SK-N-SH (cell line): Measurements from ENCODE around the gene NCAM1. TPM values are rescaled to one million over a fixed set of nuclear protein-coding genes. Genes with fewer than 3 reads are reported as not detected.

Source experiments
- CTCF ChIA-PET: fragments of 300-600, 350-600 bp; formaldehyde crosslinking; extraction: SDS; loops from one replicate; lab custom pipeline; 2021; lab: Yijun Ruan, JAX
- POLR2A ChIA-PET: fragments of 350-600 bp; sonication (Branson Sonifier 250); formaldehyde crosslinking; extraction: SDS; loops from one replicate; lab custom pipeline; 2020; ENCODE audit warnings: antibody characterized with exemption, inconsistent platforms; lab: Yijun Ruan, JAX
- DNase-seq: peaks from one replicate; pipeline ENCODE4 v3.0.0; 2012
- H2AFZ ChIP-seq: fragments of 200-600 bp; sonication (generic); 2 replicates; pipeline ENCODE4 v1.8.1; 2016; ENCODE audit warnings: antibody characterized with exemption, mild to moderate bottlenecking, low read depth
- H3F3A ChIP-seq: fragments of 200-600 bp; sonication (generic); replicated peaks from 2 replicates; pipeline ENCODE3; 2016; ENCODE audit warnings: antibody characterized with exemption, mild to moderate bottlenecking; ENCODE audit not compliant: insufficient read depth
- H3K27ac ChIP-seq, 2 experiments: fragments of 200-500 bp in 1 of 2; fragments of 200-600 bp in 1 of 2; sonication (Bioruptor generic) in 1 of 2; sonication (generic), shearing (Covaris generic) in 1 of 2; 2 replicates each; pipeline versions ENCODE4 v1.5.1 to v1.6.1; 2014 to 2016; ENCODE audit warnings: low read depth in 2 of 2, inconsistent platforms in 1 of 2, low read length in 1 of 2, mild to moderate bottlenecking in 1 of 2, mixed read lengths in 1 of 2
- H3K27me3 ChIP-seq: fragments of 200-600 bp; sonication (generic), shearing (Covaris generic); 2 replicates; pipeline ENCODE4 v1.6.1; 2016; ENCODE audit warnings: mixed run types; ENCODE audit not compliant: insufficient read depth
- H3K36me3 ChIP-seq, 2 experiments: fragments of 200-500 bp in 1 of 2; fragments of 200-600 bp in 1 of 2; sonication (Bioruptor generic) in 1 of 2; sonication (generic) in 1 of 2; replicated peaks in 1 of 2; 2 replicates each; pipeline versions ENCODE3 to v1.5.1; 2014 to 2016; ENCODE audit warnings: low read length in 1 of 2, mild to moderate bottlenecking in 1 of 2; ENCODE audit not compliant: insufficient read depth in 2 of 2, control insufficient read depth in 1 of 2
- H3K4me1 ChIP-seq, 2 experiments: fragments of 200-500 bp in 1 of 2; fragments of 200-600 bp in 1 of 2; sonication (Bioruptor generic) in 1 of 2; sonication (generic), shearing (Covaris generic) in 1 of 2; 2 replicates each; pipeline versions ENCODE4 v1.5.1 to v1.6.1; 2014 to 2016; ENCODE audit warnings: low read depth in 1 of 2, low read length in 1 of 2, mixed run types in 1 of 2; ENCODE audit not compliant: insufficient read depth in 2 of 2, control insufficient read depth in 1 of 2
- H3K4me2 ChIP-seq: fragments of 200-600 bp; sonication (generic), shearing (Covaris generic); 2 replicates; pipeline ENCODE4 v1.6.1; 2017; ENCODE audit warnings: mixed run types
- H3K4me3 ChIP-seq, 2 experiments: fragments of 200-500 bp in 1 of 2; fragments of 200-600 bp in 1 of 2; sonication (Bioruptor generic) in 1 of 2; sonication (generic), shearing (Covaris generic) in 1 of 2; 2 replicates each; pipeline versions ENCODE4 v1.5.1 to v1.8.1; 2014 to 2016; ENCODE audit warnings: low read depth in 2 of 2, inconsistent platforms in 1 of 2, low read length in 1 of 2, mild to moderate bottlenecking in 1 of 2, mixed read lengths in 1 of 2, moderate library complexity in 1 of 2
- H3K79me2 ChIP-seq: fragments of 200-600 bp; sonication (generic); 2 replicates; pipeline ENCODE4 v1.8.1; 2017; ENCODE audit warnings: mild to moderate bottlenecking; ENCODE audit not compliant: insufficient read depth
- H3K9ac ChIP-seq: fragments of 200-600 bp; sonication (generic); 2 replicates; pipeline ENCODE4 v1.6.1; 2017; ENCODE audit warnings: mixed run types
- H3K9me2 ChIP-seq: fragments of 200-600 bp; sonication (generic); 2 replicates; pipeline ENCODE4 v1.6.1; 2017; ENCODE audit warnings: mixed run types
- H3K9me3 ChIP-seq: fragments of 200-600 bp; sonication (generic); 2 replicates; pipeline ENCODE4 v1.6.1; 2017; ENCODE audit warnings: mixed run types, mild to moderate bottlenecking, moderate library complexity
- H4K20me1 ChIP-seq: fragments of 200-600 bp; sonication (generic); 2 replicates; pipeline ENCODE4 v1.6.1; 2017; ENCODE audit warnings: mild to moderate bottlenecking, mixed run types; ENCODE audit not compliant: insufficient read depth
- GABPA ChIP-seq: IDR thresholded peaks from 2 replicates; pipeline ENCODE4 v1.4.0; 2012; ENCODE audit warnings: low read depth, mild to moderate bottlenecking
- MEF2A ChIP-seq: IDR thresholded peaks from 2 replicates; pipeline ENCODE4 v1.4.0; 2012; ENCODE audit warnings: low read depth, borderline replicate concordance
- MXI1 ChIP-seq: IDR thresholded peaks from 2 replicates; pipeline ENCODE4 v1.6.1; 2012; ENCODE audit warnings: mild to moderate bottlenecking, low read depth, low read length, improper control_type of control experiment
- NFIC ChIP-seq: IDR thresholded peaks from 2 replicates; pipeline ENCODE4 v1.4.0; 2012; ENCODE audit warnings: borderline replicate concordance
- RAD21 ChIP-seq: IDR thresholded peaks from 2 replicates; pipeline ENCODE4 v1.6.1; 2012; ENCODE audit warnings: mild to moderate bottlenecking, low read length
- RFX5 ChIP-seq: IDR thresholded peaks from 2 replicates; pipeline ENCODE4 v1.6.1; 2012; ENCODE audit warnings: mild to moderate bottlenecking, improper control_type of control experiment, low read length
- RXRA ChIP-seq: IDR thresholded peaks from 2 replicates; pipeline ENCODE4 v1.4.0; 2012; ENCODE audit warnings: low read depth, mild to moderate bottlenecking, borderline replicate concordance
- SIN3A ChIP-seq: IDR thresholded peaks from 2 replicates; pipeline ENCODE4 v1.6.1; 2012; ENCODE audit warnings: low read depth, mild to moderate bottlenecking, low read length, moderate library complexity, borderline replicate concordance
- SMC3 ChIP-seq: IDR thresholded peaks from 2 replicates; pipeline ENCODE4 v1.6.1; 2012; ENCODE audit warnings: low read depth, low read length, improper control_type of control experiment
- WGBS: methylation state at CpG from one replicate; pipeline ENCODE4 v1.1.6; 2017; ENCODE audit warnings: low lambda C conversion rate; 5-methylcytosine and 5-hydroxymethylcytosine counted together
- polyA plus RNA-seq, 3 experiments: library from polyadenylated mRNA; depleted of rRNA; stranded (reverse); fragments of >200 nt; gene quantifications; 2 replicates each; pipeline ENCODE4 v1.2.3, GENCODE V29; 2012
- TF ChIP-seq, protein P1 (sequence below): IDR thresholded peaks from 2 replicates; pipeline ENCODE4 v1.4.0; 2012; ENCODE audit warnings: low read depth, borderline replicate concordance
- TF ChIP-seq, protein P2 (sequence below): fragments of 150-350 bp; IDR thresholded peaks from 2 replicates; pipeline ENCODE4 v1.6.1; 2016; ENCODE audit warnings: mild to moderate bottlenecking, low read depth, low read length
- TF ChIP-seq, protein P3 (sequence below): IDR thresholded peaks from 2 replicates; pipeline ENCODE4 v1.4.0; 2012; ENCODE audit warnings: low read depth, borderline replicate concordance
- TF ChIP-seq, protein P4 (sequence below): fragments of 200-600 bp; sonication (generic); IDR thresholded peaks from 2 replicates; pipeline ENCODE4 v1.6.1; 2017; ENCODE audit warnings: antibody characterized with exemption, mild to moderate bottlenecking, moderate library complexity
- TF ChIP-seq, protein P5 (sequence below): IDR thresholded peaks from 2 replicates; pipeline ENCODE4 v1.4.0; 2012; ENCODE audit warnings: low read depth
- TF ChIP-seq, protein P6 (sequence below): fragments of 150-350 bp; IDR thresholded peaks from 2 replicates; pipeline ENCODE4 v1.6.1; 2017; ENCODE audit warnings: antibody characterized with exemption, low read length, low read depth, borderline replicate concordance

The NCAM1 gene
- polyA plus RNA-seq, 1 of the 3 experiments (the other 2 are of a cell fraction), result 19.4 TPM

DNA sequence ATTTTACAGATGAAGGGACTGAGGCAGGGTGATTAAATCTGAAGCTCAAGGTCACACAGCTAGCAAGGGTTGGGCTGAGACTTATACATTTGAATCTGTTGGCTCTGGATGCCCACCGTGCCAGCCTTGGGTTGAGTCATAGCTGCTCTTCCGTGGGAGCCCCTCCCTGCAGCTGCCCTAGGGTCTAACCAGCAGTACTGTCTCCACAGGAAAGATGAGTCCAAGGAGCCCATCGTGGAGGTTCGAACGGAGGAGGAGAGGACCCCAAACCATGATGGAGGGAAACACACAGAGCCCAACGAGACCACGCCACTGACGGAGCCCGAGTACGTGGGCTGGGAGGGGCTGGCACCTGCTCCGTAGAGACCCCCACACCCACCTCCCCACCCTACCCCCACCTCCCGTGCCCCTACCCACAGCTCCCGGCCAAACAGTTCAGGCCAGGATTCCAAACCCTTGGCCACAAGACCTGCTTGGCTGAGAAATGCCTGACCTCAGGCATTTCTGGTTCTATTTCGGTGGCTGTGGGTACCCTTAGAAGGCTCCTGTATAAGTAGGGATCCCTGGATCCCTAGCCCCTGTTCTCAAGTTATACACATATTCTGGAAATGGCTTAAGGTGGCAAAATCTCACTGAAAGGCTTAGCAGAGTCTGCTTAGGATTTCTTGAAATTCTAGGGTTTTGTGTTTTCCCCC lies 310.5 kb downstream of the NCAM1 start:
- Histone ChIP-seq H3K4me3 (no peak overlapping the region), H3K4me2 (no peak overlapping the region), H3K27ac (no peak overlapping the region), H4K20me1 (no peaks in the 10 kb centered on the region), H3K9me3 (no peaks in the 10 kb centered on the region), H2AFZ (no peak overlapping the region), H3K36me3 (no peaks in the 10 kb centered on the region), H3K9me2 (no peaks in the 10 kb centered on the region), H3K79me2 (no peaks in the 10 kb centered on the region), H3K27me3 (no peaks in the 10 kb centered on the region)
- no peak for DNase-seq
- POLR2A ChIA-PET, result no interaction called here
- TF ChIP-seq, protein P1, sequence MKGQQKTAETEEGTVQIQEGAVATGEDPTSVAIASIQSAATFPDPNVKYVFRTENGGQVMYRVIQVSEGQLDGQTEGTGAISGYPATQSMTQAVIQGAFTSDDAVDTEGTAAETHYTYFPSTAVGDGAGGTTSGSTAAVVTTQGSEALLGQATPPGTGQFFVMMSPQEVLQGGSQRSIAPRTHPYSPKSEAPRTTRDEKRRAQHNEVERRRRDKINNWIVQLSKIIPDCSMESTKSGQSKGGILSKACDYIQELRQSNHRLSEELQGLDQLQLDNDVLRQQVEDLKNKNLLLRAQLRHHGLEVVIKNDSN, result no peak
- TF ChIP-seq, protein P2, sequence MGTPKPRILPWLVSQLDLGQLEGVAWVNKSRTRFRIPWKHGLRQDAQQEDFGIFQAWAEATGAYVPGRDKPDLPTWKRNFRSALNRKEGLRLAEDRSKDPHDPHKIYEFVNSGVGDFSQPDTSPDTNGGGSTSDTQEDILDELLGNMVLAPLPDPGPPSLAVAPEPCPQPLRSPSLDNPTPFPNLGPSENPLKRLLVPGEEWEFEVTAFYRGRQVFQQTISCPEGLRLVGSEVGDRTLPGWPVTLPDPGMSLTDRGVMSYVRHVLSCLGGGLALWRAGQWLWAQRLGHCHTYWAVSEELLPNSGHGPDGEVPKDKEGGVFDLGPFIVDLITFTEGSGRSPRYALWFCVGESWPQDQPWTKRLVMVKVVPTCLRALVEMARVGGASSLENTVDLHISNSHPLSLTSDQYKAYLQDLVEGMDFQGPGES, result no peak
- TF ChIP-seq, protein P3, sequence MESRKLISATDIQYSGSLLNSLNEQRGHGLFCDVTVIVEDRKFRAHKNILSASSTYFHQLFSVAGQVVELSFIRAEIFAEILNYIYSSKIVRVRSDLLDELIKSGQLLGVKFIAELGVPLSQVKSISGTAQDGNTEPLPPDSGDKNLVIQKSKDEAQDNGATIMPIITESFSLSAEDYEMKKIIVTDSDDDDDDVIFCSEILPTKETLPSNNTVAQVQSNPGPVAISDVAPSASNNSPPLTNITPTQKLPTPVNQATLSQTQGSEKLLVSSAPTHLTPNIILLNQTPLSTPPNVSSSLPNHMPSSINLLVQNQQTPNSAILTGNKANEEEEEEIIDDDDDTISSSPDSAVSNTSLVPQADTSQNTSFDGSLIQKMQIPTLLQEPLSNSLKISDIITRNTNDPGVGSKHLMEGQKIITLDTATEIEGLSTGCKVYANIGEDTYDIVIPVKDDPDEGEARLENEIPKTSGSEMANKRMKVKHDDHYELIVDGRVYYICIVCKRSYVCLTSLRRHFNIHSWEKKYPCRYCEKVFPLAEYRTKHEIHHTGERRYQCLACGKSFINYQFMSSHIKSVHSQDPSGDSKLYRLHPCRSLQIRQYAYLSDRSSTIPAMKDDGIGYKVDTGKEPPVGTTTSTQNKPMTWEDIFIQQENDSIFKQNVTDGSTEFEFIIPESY, result no peak
- TF ChIP-seq RAD21 (no peak), NFIC (no peak), MEF2A (no peak), MXI1 (no peak), SMC3 (no peak), RFX5 (no peak), SIN3A (no peak), GABPA (no peak), RXRA (no peak)
- TF ChIP-seq, protein P4, sequence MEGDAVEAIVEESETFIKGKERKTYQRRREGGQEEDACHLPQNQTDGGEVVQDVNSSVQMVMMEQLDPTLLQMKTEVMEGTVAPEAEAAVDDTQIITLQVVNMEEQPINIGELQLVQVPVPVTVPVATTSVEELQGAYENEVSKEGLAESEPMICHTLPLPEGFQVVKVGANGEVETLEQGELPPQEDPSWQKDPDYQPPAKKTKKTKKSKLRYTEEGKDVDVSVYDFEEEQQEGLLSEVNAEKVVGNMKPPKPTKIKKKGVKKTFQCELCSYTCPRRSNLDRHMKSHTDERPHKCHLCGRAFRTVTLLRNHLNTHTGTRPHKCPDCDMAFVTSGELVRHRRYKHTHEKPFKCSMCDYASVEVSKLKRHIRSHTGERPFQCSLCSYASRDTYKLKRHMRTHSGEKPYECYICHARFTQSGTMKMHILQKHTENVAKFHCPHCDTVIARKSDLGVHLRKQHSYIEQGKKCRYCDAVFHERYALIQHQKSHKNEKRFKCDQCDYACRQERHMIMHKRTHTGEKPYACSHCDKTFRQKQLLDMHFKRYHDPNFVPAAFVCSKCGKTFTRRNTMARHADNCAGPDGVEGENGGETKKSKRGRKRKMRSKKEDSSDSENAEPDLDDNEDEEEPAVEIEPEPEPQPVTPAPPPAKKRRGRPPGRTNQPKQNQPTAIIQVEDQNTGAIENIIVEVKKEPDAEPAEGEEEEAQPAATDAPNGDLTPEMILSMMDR, result no peak
- TF ChIP-seq, protein P5, sequence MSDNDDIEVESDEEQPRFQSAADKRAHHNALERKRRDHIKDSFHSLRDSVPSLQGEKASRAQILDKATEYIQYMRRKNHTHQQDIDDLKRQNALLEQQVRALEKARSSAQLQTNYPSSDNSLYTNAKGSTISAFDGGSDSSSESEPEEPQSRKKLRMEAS, result no peak
- TF ChIP-seq, protein P6, sequence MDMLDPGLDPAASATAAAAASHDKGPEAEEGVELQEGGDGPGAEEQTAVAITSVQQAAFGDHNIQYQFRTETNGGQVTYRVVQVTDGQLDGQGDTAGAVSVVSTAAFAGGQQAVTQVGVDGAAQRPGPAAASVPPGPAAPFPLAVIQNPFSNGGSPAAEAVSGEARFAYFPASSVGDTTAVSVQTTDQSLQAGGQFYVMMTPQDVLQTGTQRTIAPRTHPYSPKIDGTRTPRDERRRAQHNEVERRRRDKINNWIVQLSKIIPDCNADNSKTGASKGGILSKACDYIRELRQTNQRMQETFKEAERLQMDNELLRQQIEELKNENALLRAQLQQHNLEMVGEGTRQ, result no peak
- TF ChIP-seq, all 33 proteins: peak for 0
- CTCF ChIA-PET, result interaction anchor here (1.3 to 4.5 kb wide), 3 partner anchors 130 to 683 kb away, joined by 4 to 17 read pairs (median 5); no protein-coding TSS in a partner anchor
- H3K9ac ChIP-seq, result no peak overlapping the region
- WGBS, result 87% methylated on average over 14 of the region's 14 CpGs
- no peaks in the 10 kb centered on the region for H3F3A ChIP-seq
- peaks cover 0 to 33% of the 10 kb centered on the region in 2 experiments; a peak in 1 of 4 replicates for H3K4me1 ChIP-seq
